Lower lobe of right lung (tissue), 2 donors: Measurements from ENCODE around the gene GPT2. TPM values are rescaled to one million over a fixed set of nuclear protein-coding genes. Genes with fewer than 3 reads are reported as not detected.
A peak's percentile ranks its signal among the peaks of the same experiment; 100 is the strongest.

Experiments used
- ATAC-seq, 2 donors: fragments of 200-7000 bp; cut with Tn5 transposase; one replicate each; pipeline ENCODE4 v1.9.1; 2020 to 2022; ENCODE audit warnings: mild to moderate bottlenecking in 2 of 2, moderate library complexity in 2 of 2
- DNase-seq: peaks from one replicate; pipeline ENCODE4 v3.0.0-alpha.2; 2020
- H3K27ac ChIP-seq: fragments of 200-600 bp; one replicate; pipeline ENCODE4 v1.8.0; 2022
- H3K27me3 ChIP-seq: fragments of 200-600 bp; one replicate; pipeline ENCODE4 v1.8.0; 2022; ENCODE audit warnings: low read depth
- H3K36me3 ChIP-seq: fragments of 200-600 bp; one replicate; pipeline ENCODE4 v1.8.0; 2022; ENCODE audit warnings: mild to moderate bottlenecking
- H3K4me1 ChIP-seq: fragments of 200-600 bp; one replicate; pipeline ENCODE4 v1.8.0; 2022
- H3K4me3 ChIP-seq: fragments of 200-600 bp; one replicate; pipeline ENCODE4 v1.8.0; 2022; ENCODE audit warnings: mild to moderate bottlenecking
- H3K9me3 ChIP-seq: fragments of 200-600 bp; one replicate; pipeline ENCODE4 v1.8.0; 2022
- intact Hi-C: fragments of 100-400 bp; cut with DNase I; formaldehyde crosslinking; loops from one replicate; pipeline ENCODE4 v1.11.0; 2022
- total RNA-seq: library from RNA; stranded (reverse); fragmentation: NEBNext Ultra II Directional; extraction: Animal tissue kit (Norgen Biotek cat#: 25700); gene quantifications from one replicate; pipeline ENCODE4 v1.2.1, GENCODE V29; 2021
- TF ChIP-seq, protein P1 (sequence below): fragments of 200-600 bp; IDR thresholded peaks from one replicate; pipeline ENCODE4 v1.8.0; 2022; ENCODE audit warnings: antibody characterized with exemption, mild to moderate bottlenecking
- donor health status: DM: no; HTN: yes; CAD: no; lungs with severe emphysema.

Gene GPT2
- total RNA-seq, 1 donor from 2014 or later = 4.8 TPM

DNA sequence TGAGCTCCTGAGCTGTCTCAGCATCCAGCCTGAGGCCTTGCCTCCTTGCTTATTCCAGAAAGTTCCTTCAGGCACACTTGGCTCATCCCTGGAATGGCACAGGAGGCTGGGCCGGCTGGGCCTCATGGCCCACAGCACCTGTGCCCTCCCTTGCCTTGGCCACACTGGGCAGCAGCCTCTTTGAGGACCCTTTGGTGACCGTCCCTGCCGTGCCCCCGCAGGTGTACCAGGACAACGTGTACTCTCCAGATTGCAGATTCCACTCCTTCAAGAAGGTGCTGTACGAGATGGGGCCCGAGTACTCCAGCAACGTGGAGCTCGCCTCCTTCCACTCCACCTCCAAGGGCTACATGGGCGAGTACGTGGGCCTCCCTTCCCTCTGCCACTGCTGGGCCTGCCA is 34.2 kb downstream of the GPT2 start:
- Histone ChIP-seq H3K9me3 (no peaks in the 10 kb centered on the region), H3K27ac (no peak overlapping the region), H3K4me1 (no peaks in the 10 kb centered on the region), H3K4me3 (no peak overlapping the region), H3K36me3 (peaks cover 3% of the 10 kb centered on the region), H3K27me3 (no peaks in the 10 kb centered on the region)
- intact Hi-C loops = no loop called here
- ATAC-seq (no peak), DNase-seq (no peak)
- TF ChIP-seq, protein P1, sequence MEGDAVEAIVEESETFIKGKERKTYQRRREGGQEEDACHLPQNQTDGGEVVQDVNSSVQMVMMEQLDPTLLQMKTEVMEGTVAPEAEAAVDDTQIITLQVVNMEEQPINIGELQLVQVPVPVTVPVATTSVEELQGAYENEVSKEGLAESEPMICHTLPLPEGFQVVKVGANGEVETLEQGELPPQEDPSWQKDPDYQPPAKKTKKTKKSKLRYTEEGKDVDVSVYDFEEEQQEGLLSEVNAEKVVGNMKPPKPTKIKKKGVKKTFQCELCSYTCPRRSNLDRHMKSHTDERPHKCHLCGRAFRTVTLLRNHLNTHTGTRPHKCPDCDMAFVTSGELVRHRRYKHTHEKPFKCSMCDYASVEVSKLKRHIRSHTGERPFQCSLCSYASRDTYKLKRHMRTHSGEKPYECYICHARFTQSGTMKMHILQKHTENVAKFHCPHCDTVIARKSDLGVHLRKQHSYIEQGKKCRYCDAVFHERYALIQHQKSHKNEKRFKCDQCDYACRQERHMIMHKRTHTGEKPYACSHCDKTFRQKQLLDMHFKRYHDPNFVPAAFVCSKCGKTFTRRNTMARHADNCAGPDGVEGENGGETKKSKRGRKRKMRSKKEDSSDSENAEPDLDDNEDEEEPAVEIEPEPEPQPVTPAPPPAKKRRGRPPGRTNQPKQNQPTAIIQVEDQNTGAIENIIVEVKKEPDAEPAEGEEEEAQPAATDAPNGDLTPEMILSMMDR = no peak

DNA sequence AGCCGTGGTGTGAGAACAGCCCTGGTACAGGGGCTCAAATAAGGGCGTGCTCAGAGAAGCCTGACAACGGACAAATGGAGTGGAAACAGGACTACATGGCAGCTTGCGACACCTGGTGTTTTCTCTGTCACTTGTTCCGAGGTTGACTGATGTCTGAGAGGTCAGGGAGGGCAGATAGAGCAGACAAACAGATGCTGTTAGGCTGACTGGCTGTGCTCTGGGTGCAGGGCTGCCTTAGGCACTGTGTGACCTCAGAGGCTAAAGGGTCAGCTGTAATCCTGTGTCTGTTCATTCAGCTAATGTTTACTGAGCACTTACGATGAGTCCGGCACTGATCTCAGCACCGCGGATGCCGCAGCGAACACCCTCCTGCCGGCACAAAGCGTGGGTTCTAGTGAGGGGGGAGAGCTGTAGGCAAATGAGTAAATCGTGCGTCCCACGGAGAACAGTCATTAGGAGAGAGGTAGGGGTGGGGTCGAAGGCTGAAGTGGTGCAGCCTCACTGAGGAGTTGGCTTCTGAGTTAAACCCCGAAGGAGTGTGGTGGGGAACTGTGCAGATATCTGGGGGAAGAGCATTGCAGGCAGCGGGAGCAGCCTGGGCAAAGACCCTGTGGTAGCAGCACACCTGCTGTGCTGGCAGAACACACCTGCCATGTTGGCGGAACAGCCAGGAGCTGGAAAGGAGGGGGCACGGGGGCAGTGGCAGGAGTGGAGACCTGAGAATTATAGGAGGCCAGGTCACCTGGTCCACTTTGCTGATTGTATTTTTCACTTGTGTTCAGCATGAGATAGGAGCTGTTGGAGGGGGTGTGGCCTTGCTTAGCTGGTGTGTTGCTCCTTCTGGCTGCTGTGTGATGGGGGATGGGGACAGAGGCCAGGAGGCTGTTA is 35.0 kb downstream of the GPT2 start:
- Histone ChIP-seq H3K9me3 (no peaks in the 10 kb centered on the region), H3K36me3 (peaks cover 10% of the 10 kb centered on the region), H3K4me1 (no peaks in the 10 kb centered on the region), H3K27me3 (no peaks in the 10 kb centered on the region), H3K4me3 (no peak overlapping the region), H3K27ac (no peak overlapping the region)
- intact Hi-C loops = no loop called here
- TF ChIP-seq, protein P1 = no peak
- no peak for ATAC-seq
- no peak for DNase-seq

- Histone ChIP-seq H3K9me3 (no peaks in the 10 kb centered on the region), H3K4me3 (no peak overlapping the region), H3K27me3 (no peaks in the 10 kb centered on the region), H3K27ac (peak overlapping the region; percentile 24), H3K36me3 (peaks cover 13% of the 10 kb centered on the region), H3K4me1 (no peaks in the 10 kb centered on the region)
- ATAC-seq = peak; percentile 75 to 83
- intact Hi-C loops = no loop called here
- peak; percentile 62 for DNase-seq
- TF ChIP-seq, protein P1 = no peak
Observed at GRCh38 chr16:46920402-46921068, 36.4 kb downstream of the GPT2 start.

DNA sequence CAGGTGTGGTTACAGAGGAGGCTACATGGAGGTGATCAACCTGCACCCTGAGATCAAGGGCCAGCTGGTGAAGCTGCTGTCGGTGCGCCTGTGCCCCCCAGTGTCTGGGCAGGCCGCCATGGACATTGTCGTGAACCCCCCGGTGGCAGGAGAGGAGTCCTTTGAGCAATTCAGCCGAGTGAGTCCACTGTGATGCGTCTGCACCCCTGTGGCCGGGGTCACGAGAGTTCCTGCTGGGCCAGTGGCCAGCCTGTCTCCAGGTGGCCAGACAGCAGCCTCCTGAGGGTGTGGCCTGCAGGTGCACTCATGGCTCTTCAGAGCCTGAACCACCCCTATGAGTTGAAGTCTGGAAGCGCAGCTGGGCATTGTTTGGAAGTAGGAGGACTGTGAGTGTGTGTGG is 38.1 kb downstream of the GPT2 start:
- peaks cover 13% of the 10 kb centered on the region for H3K36me3 ChIP-seq
- intact Hi-C loops = no loop called here
- no peaks in the 10 kb centered on the region for H3K4me1 ChIP-seq
- TF ChIP-seq, protein P1 = no peak
- ATAC-seq = no peak
- no peaks in the 10 kb centered on the region for H3K9me3 ChIP-seq
- H3K27me3 ChIP-seq = no peaks in the 10 kb centered on the region
- DNase-seq = no peak
- no peak overlapping the region for H3K4me3 ChIP-seq
- no peak overlapping the region for H3K27ac ChIP-seq

GRCh38 chr16:46923513-46924295 is 39.5 kb downstream of the GPT2 start:
- Histone ChIP-seq H3K36me3 (peaks cover 13% of the 10 kb centered on the region), H3K27me3 (no peaks in the 10 kb centered on the region), H3K4me3 (no peak overlapping the region), H3K9me3 (no peaks in the 10 kb centered on the region), H3K4me1 (no peaks in the 10 kb centered on the region), H3K27ac (no peak overlapping the region)
- TF ChIP-seq, protein P1 = no peak
- DNase-seq = no peak
- no peak for ATAC-seq
- intact Hi-C loops = no loop called here
